SH-SY5Y (cell line): ENCODE measurements around the gene PRM1.

ENCODE experiments used
- GATA2 ChIP-seq: IDR thresholded peaks from 2 replicates; pipeline ENCODE4 v1.6.1; 2011; ENCODE audit warnings: mild to moderate bottlenecking, low read depth, low read length
- GATA3 ChIP-seq: IDR thresholded peaks from 2 replicates; pipeline ENCODE4 v1.6.1; 2011; ENCODE audit warnings: low read depth, mild to moderate bottlenecking, low read length, moderate library complexity

DNA sequence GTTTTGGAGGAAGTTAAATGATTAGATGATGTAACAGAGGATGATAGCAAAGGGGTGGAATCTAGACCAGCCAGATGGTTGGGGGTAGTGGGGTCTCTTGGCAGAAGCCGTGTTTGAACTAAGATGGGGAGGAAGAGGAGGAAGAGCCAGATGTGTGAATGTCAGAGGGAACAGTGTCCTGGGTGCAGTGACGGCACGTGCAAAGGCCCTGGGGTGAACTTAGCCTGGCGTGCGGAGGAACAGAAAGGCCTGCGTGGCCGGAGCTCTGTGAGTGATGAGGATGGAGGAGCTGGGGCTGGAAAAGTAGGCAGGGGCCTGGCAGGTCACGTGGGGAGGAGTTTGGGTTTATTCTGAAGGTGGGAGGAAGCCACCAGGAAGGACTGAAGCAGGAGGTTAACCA lies 37.7 kb upstream of the PRM1 start:
- TF ChIP-seq GATA2 (no peak), GATA3 (no peak)
